ENCODE data around the gene DSTN.

Gene DSTN

GRCh38 chr20:17568045-17568788 is 1.7 kb upstream of the DSTN start:
- no peak for TF ChIP-seq POLR2A (IDR thresholded peaks at IDR 0.05; ENCODE audit: low read depth, low read length)
- no peak for TF ChIP-seq POLR2AphosphoS5 (IDR thresholded peaks at IDR 0.05; ENCODE audit: low read depth, low read length)
- FAIRE-seq (no peak), DNase-seq (ENCODE audit: insufficient read length) (no peak)

- DNase-seq (ENCODE audit: insufficient read length) (no peak), FAIRE-seq (no peak)
- TF ChIP-seq POLR2A (IDR thresholded peaks at IDR 0.05; ENCODE audit: low read depth, low read length), result no peak
- no peak for TF ChIP-seq POLR2AphosphoS5 (IDR thresholded peaks at IDR 0.05; ENCODE audit: low read depth, low read length)
- no peak for TF ChIP-seq TAF1 (IDR thresholded peaks at IDR 0.05; ENCODE audit: borderline replicate concordance, low read depth, low read length)
Observed at GRCh38 chr20:17568972-17569521, 828 bp upstream of the DSTN start.

- no peak for FAIRE-seq
- TF ChIP-seq TAF1 (IDR thresholded peaks at IDR 0.05; ENCODE audit: borderline replicate concordance, low read depth, low read length) (no peak), POLR2A (IDR thresholded peaks at IDR 0.05; ENCODE audit: low read depth, low read length) (no peak), POLR2AphosphoS5 (IDR thresholded peaks at IDR 0.05; ENCODE audit: low read depth, low read length) (no peak)
- DNase-seq (ENCODE audit: insufficient read length), result peak; percentile 7
Observed at GRCh38 chr20:17570347-17571152, 675 bp downstream of the DSTN start.

- FAIRE-seq, result no peak
- DNase-seq (ENCODE audit: insufficient read length), result no peak
- no peak for TF ChIP-seq POLR2A (IDR thresholded peaks at IDR 0.05; ENCODE audit: low read depth, low read length)
- TF ChIP-seq TAF1 (IDR thresholded peaks at IDR 0.05; ENCODE audit: borderline replicate concordance, low read depth, low read length), result no peak
- no peak for TF ChIP-seq POLR2AphosphoS5 (IDR thresholded peaks at IDR 0.05; ENCODE audit: low read depth, low read length)
Observed at GRCh38 chr20:17571153-17571527, 1.3 kb downstream of the DSTN start.

- TF ChIP-seq POLR2A (IDR thresholded peaks at IDR 0.05; ENCODE audit: low read depth, low read length), result no peak
- TF ChIP-seq TAF1 (IDR thresholded peaks at IDR 0.05; ENCODE audit: borderline replicate concordance, low read depth, low read length), result no peak
- TF ChIP-seq POLR2AphosphoS5 (IDR thresholded peaks at IDR 0.05; ENCODE audit: low read depth, low read length), result no peak
- FAIRE-seq (no peak), DNase-seq (ENCODE audit: insufficient read length) (no peak)
Observed at GRCh38 chr20:17572034-17572638, 2.3 kb downstream of the DSTN start.

GRCh38 chr20:17573463-17573862 is 3.6 kb downstream of the DSTN start:
- DNase-seq (ENCODE audit: insufficient read length) (no peak), FAIRE-seq (no peak)
- TF ChIP-seq TAF1 (IDR thresholded peaks at IDR 0.05; ENCODE audit: borderline replicate concordance, low read depth, low read length) (no peak), POLR2AphosphoS5 (IDR thresholded peaks at IDR 0.05; ENCODE audit: low read depth, low read length) (no peak), POLR2A (IDR thresholded peaks at IDR 0.05; ENCODE audit: low read depth, low read length) (no peak)

- no peak for DNase-seq (ENCODE audit: insufficient read length)
- no peak for FAIRE-seq
- TF ChIP-seq TAF1 (IDR thresholded peaks at IDR 0.05; ENCODE audit: borderline replicate concordance, low read depth, low read length), result no peak
- TF ChIP-seq POLR2AphosphoS5 (IDR thresholded peaks at IDR 0.05; ENCODE audit: low read depth, low read length), result no peak
Observed at GRCh38 chr20:17576215-17576614, 6.3 kb downstream of the DSTN start.

- DNase-seq (ENCODE audit: insufficient read length), result no peak
- FAIRE-seq, result no peak
- TF ChIP-seq POLR2A (IDR thresholded peaks at IDR 0.05; ENCODE audit: low read depth, low read length), result no peak
Observed at GRCh38 chr20:17579369-17580039, 9.6 kb downstream of the DSTN start.

- TF ChIP-seq TAF1 (IDR thresholded peaks at IDR 0.05; ENCODE audit: borderline replicate concordance, low read depth, low read length), result no peak
- no peak for TF ChIP-seq POLR2AphosphoS5 (IDR thresholded peaks at IDR 0.05; ENCODE audit: low read depth, low read length)
- TF ChIP-seq POLR2A (IDR thresholded peaks at IDR 0.05; ENCODE audit: low read depth, low read length), result no peak
- DNase-seq (ENCODE audit: insufficient read length), result no peak
- no peak for FAIRE-seq
Observed at GRCh38 chr20:17580895-17581294, 11.0 kb downstream of the DSTN start.

GRCh38 chr20:17583126-17583525 is 13.3 kb downstream of the DSTN start:
- TF ChIP-seq TAF1 (IDR thresholded peaks at IDR 0.05; ENCODE audit: borderline replicate concordance, low read depth, low read length), result no peak
- no peak for TF ChIP-seq POLR2AphosphoS5 (IDR thresholded peaks at IDR 0.05; ENCODE audit: low read depth, low read length)
- TF ChIP-seq POLR2A (IDR thresholded peaks at IDR 0.05; ENCODE audit: low read depth, low read length), result no peak
- FAIRE-seq (no peak), DNase-seq (ENCODE audit: insufficient read length) (no peak)

GRCh38 chr20:17584689-17585088 is 14.8 kb downstream of the DSTN start:
- FAIRE-seq, result no peak
- no peak for DNase-seq (ENCODE audit: insufficient read length)
- TF ChIP-seq TAF1 (IDR thresholded peaks at IDR 0.05; ENCODE audit: borderline replicate concordance, low read depth, low read length), result no peak
- TF ChIP-seq POLR2A (IDR thresholded peaks at IDR 0.05; ENCODE audit: low read depth, low read length), result no peak
- no peak for TF ChIP-seq POLR2AphosphoS5 (IDR thresholded peaks at IDR 0.05; ENCODE audit: low read depth, low read length)
